GM12878 (cell line): ENCODE results near the gene BCOR. TPM values are rescaled to one million over a fixed set of nuclear protein-coding genes. Genes with fewer than 3 reads are reported as not detected.

Experiments
- ATAC-seq: fragments of 200-7000 bp; cut with Tn5 transposase; 3 replicates; pipeline ENCODE4 v1.9.1; 2020; ENCODE audit warnings: mild to moderate bottlenecking, moderate library complexity
- BruUV-seq: library from RNA; stranded (reverse); fragments of 400-500 nt; replicated peaks from 2 replicates; lab custom pipeline; 2021; lab: Mats Ljungman, UMichigan
- CTCF ChIA-PET: fragments of 300-600 bp; sonication (Branson Sonifier 250); formaldehyde crosslinking; extraction: SDS; loops from one replicate; lab custom pipeline; 2021; ENCODE audit warnings: inconsistent platforms; lab: Yijun Ruan, JAX
- POLR2A ChIA-PET: fragments of 350-600 bp; formaldehyde crosslinking; extraction: SDS; loops from one replicate; lab custom pipeline; 2021; ENCODE audit warnings: inconsistent platforms; lab: Charles Lee
- RAD21 ChIA-PET: fragments of 300-600 bp; sonication (Branson Sonifier 250); formaldehyde crosslinking; loops from one replicate; lab custom pipeline; 2023; ENCODE audit warnings: antibody characterized with exemption; ENCODE audit not compliant: unreplicated experiment; lab: Charles Lee
- SMC1A ChIA-PET: fragments of 300-600 bp; sonication (Branson Sonifier 250); formaldehyde crosslinking; loops from one replicate; lab custom pipeline; 2023; ENCODE audit not compliant: unreplicated experiment, uncharacterized antibody; lab: Charles Lee
- DNase-seq: peaks from one replicate; pipeline ENCODE4 v3.0.0-alpha.2; 2011; ENCODE audit warnings: low read depth, low spot score
- FAIRE-seq: peaks from 3 replicates; lab custom pipeline; 2011; peaks lifted over from hg19 to GRCh38; lab: Jason Lieb, UNC
- H2AFZ ChIP-seq: 2 replicates; pipeline ENCODE4 v1.6.0; 2011; ENCODE audit warnings: low read depth, low read length, control low read depth; ENCODE audit not compliant: control insufficient read depth
- H3K27ac ChIP-seq: 2 replicates; pipeline ENCODE4 v1.5.1; 2011; ENCODE audit warnings: control low read depth; ENCODE audit not compliant: control insufficient read depth, insufficient read depth
- H3K27me3 ChIP-seq, 2 experiments: replicated peaks in 1 of 2; 2 replicates each; pipeline versions ENCODE4 v1.6.0 to v1.6.1; 2011; ENCODE audit warnings: low read length in 1 of 2; ENCODE audit not compliant: control insufficient read depth in 2 of 2, insufficient read depth in 2 of 2
- H3K36me3 ChIP-seq, 2 experiments: 2 replicates each; pipeline ENCODE4 v1.5.1; 2011; ENCODE audit warnings: low read length in 1 of 2; ENCODE audit not compliant: control insufficient read depth in 2 of 2, insufficient read depth in 2 of 2
- H3K4me1 ChIP-seq: 2 replicates; pipeline ENCODE4 v1.6.1; 2011; ENCODE audit warnings: mild to moderate bottlenecking, low read length, moderate library complexity, mixed read lengths; ENCODE audit not compliant: control insufficient read depth, insufficient read depth
- H3K4me2 ChIP-seq: 2 replicates; pipeline ENCODE4 v1.6.0; 2011; ENCODE audit warnings: control low read depth; ENCODE audit not compliant: control insufficient read depth, insufficient read depth
- H3K4me3 ChIP-seq: fragments of 200-600 bp; sonication (generic); 2 replicates; pipeline ENCODE4 v1.5.1; 2016
- H3K79me2 ChIP-seq: 2 replicates; pipeline ENCODE4 v1.6.0; 2011; ENCODE audit warnings: low read length; ENCODE audit not compliant: control insufficient read depth, insufficient read depth
- H3K9ac ChIP-seq: 2 replicates; pipeline ENCODE4 v1.8.0; 2011; ENCODE audit warnings: low read length, control low read depth, mixed read lengths; ENCODE audit not compliant: control insufficient read depth, insufficient read depth
- H3K9me3 ChIP-seq: replicated peaks from 3 replicates; pipeline ENCODE4 v1.5.1; 2011; ENCODE audit warnings: mild to moderate bottlenecking, low read length; ENCODE audit not compliant: control insufficient read depth, insufficient read depth
- H4K20me1 ChIP-seq: 2 replicates; pipeline ENCODE4 v1.6.0; 2011; ENCODE audit not compliant: control insufficient read depth, insufficient read depth
- KLF5 ChIP-seq: fragments of 450-650 bp; IDR thresholded peaks from 2 replicates; pipeline ENCODE4 v1.6.1; 2014; ENCODE audit warnings: mild to moderate bottlenecking; ENCODE audit not compliant: partially characterized antibody
- LARP7 ChIP-seq: fragments of 450-650 bp; IDR thresholded peaks from 2 replicates; pipeline ENCODE4 v1.6.1; 2017; ENCODE audit warnings: mild to moderate bottlenecking
- SMARCA5 ChIP-seq: fragments of 450-650 bp; IDR thresholded peaks from 2 replicates; pipeline ENCODE4 v1.6.1; 2017; ENCODE audit warnings: mild to moderate bottlenecking
- STAT1 ChIP-seq: fragments of 450-650 bp; conservative IDR thresholded peaks from 2 replicates; pipeline ENCODE4 v1.6.1; 2014; ENCODE audit warnings: antibody characterized with exemption, mild to moderate bottlenecking
- YBX1 ChIP-seq: fragments of 450-650 bp; IDR thresholded peaks from 2 replicates; pipeline ENCODE4 v1.6.1; 2016; ENCODE audit warnings: antibody characterized with exemption
- ZNF274 ChIP-seq: IDR thresholded peaks from one replicate; pipeline ENCODE4 v1.8.0; 2011; ENCODE audit not compliant: insufficient read length, insufficient read depth
- WGBS: methylation state at CpG from one replicate; pipeline ENCODE4 v1.1.6; 2016; ENCODE audit warnings: low lambda C conversion rate; ENCODE audit not compliant: insufficient replicate concordance, insufficient coverage; ENCODE audit errors: missing lambda C conversion rate; 5-methylcytosine and 5-hydroxymethylcytosine counted together
- in situ Hi-C: fragments of 300-500 bp; cut with MboI; formaldehyde crosslinking; loops from 9 replicates; pipeline ENCODE4 v1.14.3; 2018; ENCODE audit warnings: mixed read lengths
- intact Hi-C: fragments of 100-400 bp; cut with micrococcal nuclease; formaldehyde crosslinking; loops from one replicate; pipeline ENCODE4 v1.14.2; 2022; ENCODE audit not compliant: unreplicated experiment
- polyA plus RNA-seq, 11 experiments: library from polyadenylated mRNA; depleted of rRNA in 4 of 11; unstranded in 6 of 11; stranded (reverse) in 5 of 11; fragments of >200 nt; fragmentation: Nextera tagmentation in 4 of 11; fragmentation: Illumina TruSeq in 1 of 11; extraction: Ambion mirVana in 4 of 11; extraction: Trizol in 1 of 11; gene quantifications; 1 replicate in 1 of 11; 2 replicates in 10 of 11; pipeline versions ENCODE4 v1.2.1 to v1.2.3, GENCODE V29; 2011 to 2016; ENCODE audit warnings: inconsistent platforms in 2 of 11, missing spikeins in 2 of 11, low read depth in 1 of 11
- total RNA-seq, 4 experiments: library from RNA; depleted of rRNA in 3 of 4; stranded (reverse); fragments of >200 nt in 3 of 4; fragmentation: Illumina TruSeq in 1 of 4; extraction: Trizol in 1 of 4; gene quantifications; 2 replicates each; pipeline versions ENCODE4 v1.2.1 to v1.2.3, GENCODE V29; 2013 to 2021

Gene BCOR
- total and polyA plus RNA-seq, 10 of the 15 experiments (the other 5 are each of a cell fraction or from before 2014, with no cell fraction given) = 5.1 to 16.4 (median 10.1) TPM

DNA sequence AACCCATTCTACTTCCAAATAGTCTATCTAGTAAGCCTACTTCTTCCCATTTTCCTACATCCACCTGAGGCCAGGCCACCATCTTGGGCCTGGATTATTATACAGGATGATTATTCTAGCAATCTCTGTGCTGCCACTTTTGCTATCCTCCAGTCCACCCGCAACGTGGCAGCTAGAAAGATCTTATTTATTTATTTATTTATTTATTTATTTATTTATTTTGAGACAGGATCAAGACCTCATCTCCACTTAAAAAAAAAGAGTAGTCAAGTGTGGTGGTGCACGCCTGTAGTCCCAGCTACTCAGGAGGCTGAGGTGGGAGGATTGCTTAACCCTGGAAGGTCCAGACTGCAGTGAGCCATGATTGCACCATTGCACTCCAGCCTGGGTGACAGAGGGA is 15.2 kb upstream of the BCOR start:
- RAD21 ChIA-PET = no interaction called here
- BruUV-seq = no TSS peak
- H3K4me3 ChIP-seq = no peak overlapping the region
- H3K36me3 ChIP-seq = no peaks in the 10 kb centered on the region
- TF ChIP-seq SMARCA5 = no peak
- TF ChIP-seq KLF5 = no peak
- FAIRE-seq (no peak), DNase-seq (no peak), ATAC-seq (no peak)
- no peaks in the 10 kb centered on the region for H3K79me2 ChIP-seq
- no peaks in the 10 kb centered on the region for H3K27me3 ChIP-seq
- no peaks in the 10 kb centered on the region for H3K4me1 ChIP-seq
- in situ Hi-C loops = no loop called here
- H4K20me1 ChIP-seq = no peaks in the 10 kb centered on the region; the same call in 1 of the 2 replicates
- H3K4me2 ChIP-seq = no peak overlapping the region
- no peak overlapping the region for H3K27ac ChIP-seq
- CTCF ChIA-PET = no interaction called here
- SMC1A ChIA-PET = interaction anchor here (0.7 kb wide), 1 partner anchor 1356 kb away, joined by 3 read pairs; no protein-coding TSS in a partner anchor
- WGBS = 44% methylated on average over 3 of the region's 3 CpGs
- H3K9me3 ChIP-seq = no peaks in the 10 kb centered on the region; the same call in 1 of the 3 replicates
- intact Hi-C loops = no loop called here
- no peak overlapping the region for H3K9ac ChIP-seq
- no peak overlapping the region for H2AFZ ChIP-seq
- POLR2A ChIA-PET = interaction anchor here (0.6 kb wide), 1 partner anchor 48 kb away, joined by 3 read pairs; no protein-coding TSS in a partner anchor

DNA sequence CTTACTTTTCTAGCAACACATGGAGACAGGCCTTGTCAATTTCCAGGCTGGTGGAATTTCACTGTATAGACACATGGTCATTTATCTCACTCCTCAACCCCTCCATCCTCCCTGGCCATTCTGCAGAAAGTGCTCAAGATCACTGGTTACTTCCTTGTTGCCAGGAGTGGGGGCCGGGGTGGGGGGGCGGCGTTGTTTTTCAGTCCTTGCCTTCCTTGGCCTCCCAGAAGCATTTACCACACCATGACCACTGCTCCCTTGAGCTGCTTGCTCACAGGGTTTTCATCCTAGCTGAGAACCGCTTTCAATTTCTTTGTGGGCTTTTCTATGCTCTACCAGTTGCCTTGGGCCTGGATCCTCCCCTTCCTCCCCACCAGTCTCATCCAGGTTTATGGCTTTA is 14.1 kb upstream of the BCOR start:
- H4K20me1 ChIP-seq = no peaks in the 10 kb centered on the region; the same call in 1 of the 2 replicates
- no TSS peak for BruUV-seq
- no peak overlapping the region for H3K4me2 ChIP-seq
- H2AFZ ChIP-seq = no peak overlapping the region
- in situ Hi-C loops = no loop called here
- FAIRE-seq = no peak
- peaks cover 8% of the 10 kb centered on the region; the same call in 1 of the 2 replicates for H3K4me1 ChIP-seq
- no peak overlapping the region for H3K9ac ChIP-seq
- TF ChIP-seq STAT1 = no peak
- TF ChIP-seq LARP7 = no peak
- no peak for TF ChIP-seq YBX1
- TF ChIP-seq ZNF274 = no peak
- TF ChIP-seq, all 136 proteins: peak for 0
- RAD21 ChIA-PET = no interaction called here
- Histone ChIP-seq H3K4me3 (no peak overlapping the region), H3K27me3 (no peaks in the 10 kb centered on the region; a peak in 1 of 4 replicates), H3K27ac (no peak overlapping the region), H3K79me2 (no peaks in the 10 kb centered on the region), H3K9me3 (no peaks in the 10 kb centered on the region; the same call in 1 of the 3 replicates), H3K36me3 (no peaks in the 10 kb centered on the region)
- POLR2A ChIA-PET = no interaction called here
- DNase-seq (no peak), ATAC-seq (no peak)
- CTCF ChIA-PET = no interaction called here
- intact Hi-C loops = no loop called here
- WGBS = 70% methylated on average over 4 of the region's 4 CpGs
- SMC1A ChIA-PET = no interaction called here
